Measurements from ENCODE around the gene CNTNAP2.

The CNTNAP2 gene

DNA sequence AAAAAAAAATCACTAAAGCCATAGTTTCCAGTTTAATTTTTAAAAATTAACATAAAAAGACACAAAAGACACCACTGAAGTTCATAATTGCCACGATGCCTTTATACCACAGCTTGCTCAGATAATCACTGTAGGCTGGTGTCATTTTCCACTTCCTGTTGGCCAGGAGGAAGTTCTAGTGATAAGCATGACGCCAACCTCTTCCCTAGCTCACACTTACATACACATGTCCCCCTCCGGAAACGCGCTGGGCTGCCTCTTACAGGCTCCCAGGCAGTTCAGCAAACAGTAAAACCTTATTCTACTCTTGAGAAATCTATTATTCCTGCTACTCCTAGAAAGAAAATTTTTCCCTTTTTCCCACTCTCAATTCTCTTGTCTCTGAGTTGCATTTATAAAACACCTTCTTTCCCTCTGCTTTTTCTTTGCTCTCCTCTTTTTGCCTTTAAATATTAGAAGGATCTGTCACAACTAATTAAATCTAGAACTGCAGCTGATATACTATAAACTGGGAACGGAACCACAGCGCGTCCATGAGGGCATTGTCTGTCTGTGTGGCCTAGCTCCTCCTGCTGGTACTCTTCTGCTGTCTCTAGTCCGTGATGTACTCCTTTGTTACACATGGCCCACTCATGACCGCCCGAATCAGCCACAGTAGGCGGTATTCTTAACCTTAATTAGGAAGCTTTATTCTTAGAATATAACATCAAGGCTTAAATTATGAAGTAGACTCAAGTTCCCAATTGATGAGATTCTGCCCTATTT, 664.9 kb downstream of the CNTNAP2 start:
- Mint-ChIP-seq H3K27ac (no peak overlapping the region), H3K27me3 (no peaks in the 10 kb centered on the region), H3K36me3 (no peaks in the 10 kb centered on the region), H3K4me3 (no peak overlapping the region), H3K9me3 (ENCODE audit: low read depth) (no peaks in the 10 kb centered on the region), H3K4me1 (ENCODE audit: low read depth) (no peaks in the 10 kb centered on the region)

DNA sequence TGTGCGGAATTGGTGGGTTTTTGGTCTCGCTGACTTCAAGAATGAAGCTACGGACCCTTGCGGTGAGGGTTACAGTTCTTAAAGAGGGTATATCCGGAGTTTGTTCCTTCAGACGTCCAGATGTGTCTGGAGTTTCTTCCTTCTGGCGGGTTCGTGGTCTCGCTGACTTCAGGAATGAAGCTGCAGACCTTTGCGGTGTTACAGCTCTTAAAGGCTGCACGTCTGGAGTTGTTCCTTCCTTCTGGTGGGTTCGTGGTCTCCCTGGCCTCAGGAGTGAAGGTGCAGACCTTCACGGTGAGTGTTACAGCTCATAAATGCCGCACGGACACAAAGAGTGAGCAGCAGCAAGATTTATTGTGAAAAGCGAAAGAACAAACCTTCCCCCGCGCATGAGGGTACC, 670.7 kb downstream of the CNTNAP2 start:
- Mint-ChIP-seq H3K36me3 (no peaks in the 10 kb centered on the region), H3K27me3 (no peaks in the 10 kb centered on the region), H3K27ac (no peak overlapping the region), H3K4me3 (no peak overlapping the region), H3K4me1 (ENCODE audit: low read depth) (no peaks in the 10 kb centered on the region), H3K9me3 (ENCODE audit: low read depth) (peaks cover 6% of the 10 kb centered on the region)

DNA sequence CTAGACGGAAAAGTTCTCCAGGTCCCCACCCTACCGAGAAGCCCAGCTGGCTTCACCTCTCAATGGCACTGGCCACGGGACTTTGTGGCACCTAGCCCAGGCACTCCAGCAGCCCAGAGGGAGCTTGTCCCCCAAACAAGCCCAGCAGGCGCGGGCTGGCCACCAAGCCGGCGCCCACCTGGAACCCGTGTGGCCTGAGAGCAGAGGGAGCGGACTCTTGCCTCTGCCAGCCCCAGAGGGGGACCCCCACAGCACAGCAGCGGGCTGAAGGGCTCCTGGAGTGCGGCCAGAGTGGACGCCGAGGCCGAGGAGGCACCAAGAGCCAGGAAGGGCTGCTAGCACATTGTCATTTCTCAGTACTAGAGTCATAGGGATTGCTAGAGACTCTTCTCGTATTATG, 671.4 kb downstream of the CNTNAP2 start:
- Mint-ChIP-seq H3K9me3 (ENCODE audit: low read depth) (peaks cover 6% of the 10 kb centered on the region), H3K4me3 (no peak overlapping the region), H3K27me3 (no peaks in the 10 kb centered on the region)

DNA sequence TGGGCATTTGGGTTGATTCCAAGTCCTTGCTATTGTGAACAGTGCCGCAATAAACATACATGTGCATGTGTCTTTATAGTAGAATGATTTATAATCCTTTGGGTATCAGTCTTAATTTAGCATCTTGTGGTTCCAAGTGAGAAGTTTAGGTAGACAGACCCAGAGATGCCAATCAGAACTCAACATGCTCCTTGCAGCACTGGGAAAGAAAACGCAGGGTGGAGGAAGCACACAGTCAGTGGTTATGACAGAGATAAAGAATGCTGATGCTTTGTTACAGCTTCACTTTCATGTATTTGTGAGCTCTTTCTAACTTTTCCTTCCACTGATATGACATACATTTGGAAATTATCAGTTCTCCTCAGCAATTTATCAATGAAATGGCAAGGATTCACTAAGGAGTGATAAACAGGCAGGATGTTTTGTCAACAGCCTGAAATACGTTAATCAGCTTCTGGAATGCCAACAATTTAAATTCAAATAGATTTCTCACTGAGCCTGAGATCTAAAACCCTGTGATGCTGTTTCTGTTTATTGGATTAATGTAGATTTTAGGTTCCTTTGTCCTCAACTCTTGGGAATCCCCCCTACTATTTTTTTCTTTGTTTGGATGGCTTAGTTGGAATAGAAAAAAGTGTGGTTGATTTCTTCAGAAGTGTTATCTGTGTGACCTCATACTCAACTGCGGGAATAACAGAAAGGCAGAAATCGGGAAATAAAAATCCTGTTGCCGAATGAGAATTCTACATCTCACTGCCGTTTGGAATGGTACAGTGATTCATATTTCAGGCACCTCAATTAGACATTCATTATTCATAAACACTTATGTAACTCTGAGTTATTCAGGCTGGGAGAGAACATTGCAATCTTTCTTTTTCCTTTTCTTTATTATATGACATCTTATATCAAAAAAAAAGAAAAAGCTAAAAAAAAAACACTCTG, 675.0 kb downstream of the CNTNAP2 start:
- H3K4me3 Mint-ChIP-seq, result no peak overlapping the region
- no peaks in the 10 kb centered on the region for H3K27me3 Mint-ChIP-seq
- peaks cover 13% of the 10 kb centered on the region for H3K9me3 Mint-ChIP-seq (ENCODE audit: low read depth)
- H3K27ac Mint-ChIP-seq, result no peak overlapping the region
- H3K4me1 Mint-ChIP-seq (ENCODE audit: low read depth), result no peaks in the 10 kb centered on the region
- H3K36me3 Mint-ChIP-seq, result no peaks in the 10 kb centered on the region

More for the DNA sequence above, 671.4 kb downstream of the CNTNAP2 start:
- Mint-ChIP-seq H3K36me3 (no peaks in the 10 kb centered on the region), H3K4me1 (ENCODE audit: low read depth) (no peaks in the 10 kb centered on the region), H3K27ac (no peak overlapping the region)

DNA sequence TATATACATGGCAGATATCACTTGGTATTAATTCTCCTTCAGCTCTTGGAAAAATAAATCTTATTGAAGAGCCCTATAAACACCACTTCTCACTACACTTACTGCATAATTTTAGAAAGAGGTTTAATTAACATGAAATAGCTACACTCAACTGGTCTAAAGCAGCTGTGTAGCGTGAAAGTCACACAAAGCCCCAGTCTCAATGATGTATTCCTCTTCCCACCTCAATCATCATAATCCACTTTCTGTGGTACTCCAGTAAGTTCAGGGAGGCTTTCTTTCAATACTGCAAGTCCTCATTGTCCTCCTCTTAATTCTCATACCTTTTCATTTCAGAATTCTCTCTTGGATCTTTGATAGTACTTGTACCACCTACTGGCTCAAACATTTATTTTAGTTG, 688.0 kb downstream of the CNTNAP2 start:
- H3K27me3 Mint-ChIP-seq, result no peaks in the 10 kb centered on the region
- H3K27ac Mint-ChIP-seq, result no peak overlapping the region
- no peak overlapping the region for H3K4me3 Mint-ChIP-seq
- no peaks in the 10 kb centered on the region for H3K4me1 Mint-ChIP-seq (ENCODE audit: low read depth)
- H3K36me3 Mint-ChIP-seq, result no peaks in the 10 kb centered on the region
- peaks cover 14% of the 10 kb centered on the region for H3K9me3 Mint-ChIP-seq (ENCODE audit: low read depth)

DNA sequence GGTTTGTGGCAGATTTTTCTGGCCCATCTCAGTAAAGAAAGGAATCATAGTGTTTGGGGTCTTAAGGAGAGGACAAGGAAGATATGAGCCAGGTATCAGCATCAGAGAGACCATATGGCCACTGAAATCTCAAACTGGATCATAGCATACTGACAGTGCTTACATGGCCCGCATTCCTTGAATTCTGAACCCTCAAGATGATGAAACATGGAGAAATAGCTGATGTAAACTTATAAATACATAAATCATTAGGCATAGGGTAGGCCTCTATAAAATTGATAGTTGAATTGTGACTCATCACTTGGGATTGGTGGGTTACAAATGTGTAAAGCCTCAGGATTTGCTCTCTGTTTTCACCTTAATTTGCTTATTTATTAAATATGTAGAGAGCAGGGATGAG, 688.5 kb downstream of the CNTNAP2 start:
- no peak overlapping the region for H3K27ac Mint-ChIP-seq
- H3K4me3 Mint-ChIP-seq, result no peak overlapping the region
- H3K27me3 Mint-ChIP-seq, result no peaks in the 10 kb centered on the region
- peaks cover 18% of the 10 kb centered on the region for H3K9me3 Mint-ChIP-seq (ENCODE audit: low read depth)
- H3K4me1 Mint-ChIP-seq (ENCODE audit: low read depth), result no peaks in the 10 kb centered on the region
- no peaks in the 10 kb centered on the region for H3K36me3 Mint-ChIP-seq

DNA sequence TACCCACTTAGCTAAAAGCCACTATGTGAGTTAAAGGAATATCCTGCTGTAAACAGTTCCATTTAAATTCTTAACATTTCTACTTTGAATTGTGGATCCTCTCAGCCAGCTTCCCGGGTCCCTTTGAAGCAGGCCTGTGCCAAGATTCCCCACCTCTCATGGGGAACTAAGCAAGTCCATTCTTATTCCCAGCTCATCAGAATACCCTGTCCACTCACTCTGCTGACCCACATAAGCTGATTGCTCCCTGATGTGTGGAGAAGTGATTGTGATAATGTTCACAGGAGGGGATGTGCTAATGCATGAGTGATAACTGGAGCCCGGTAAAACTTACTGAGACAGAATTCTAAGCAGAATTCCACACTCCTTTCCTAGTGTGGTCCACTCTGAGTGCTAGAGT, 709.7 kb downstream of the CNTNAP2 start:
- H3K4me3 Mint-ChIP-seq, result no peak overlapping the region
- H3K27ac Mint-ChIP-seq, result no peak overlapping the region
- H3K36me3 Mint-ChIP-seq, result no peaks in the 10 kb centered on the region
- H3K4me1 Mint-ChIP-seq (ENCODE audit: low read depth), result no peaks in the 10 kb centered on the region
- no peaks in the 10 kb centered on the region for H3K27me3 Mint-ChIP-seq
- peaks cover 8% of the 10 kb centered on the region for H3K9me3 Mint-ChIP-seq (ENCODE audit: low read depth)

DNA sequence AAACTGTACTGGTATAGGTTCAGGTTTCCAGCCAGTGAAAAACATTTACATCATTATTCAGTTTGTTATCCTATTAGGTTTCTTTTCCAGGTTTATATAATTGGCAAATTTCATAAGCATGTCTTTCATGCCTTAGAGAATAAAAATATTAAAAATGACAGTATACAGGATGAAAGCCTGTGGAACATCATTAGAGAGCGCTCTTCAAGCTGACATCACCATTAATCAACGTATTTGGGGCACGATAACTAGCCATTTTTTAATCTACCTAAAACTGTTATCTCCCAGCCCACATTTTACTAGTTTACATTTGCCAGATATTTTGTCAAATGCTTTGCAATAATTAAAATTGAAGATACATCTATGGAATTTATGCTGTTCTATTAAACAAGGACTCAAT, 714.1 kb downstream of the CNTNAP2 start:
- H3K4me1 Mint-ChIP-seq (ENCODE audit: low read depth), result no peaks in the 10 kb centered on the region
- no peak overlapping the region for H3K27ac Mint-ChIP-seq
- no peaks in the 10 kb centered on the region for H3K36me3 Mint-ChIP-seq
- peaks cover 13% of the 10 kb centered on the region for H3K9me3 Mint-ChIP-seq (ENCODE audit: low read depth)
- no peaks in the 10 kb centered on the region for H3K27me3 Mint-ChIP-seq
- no peak overlapping the region for H3K4me3 Mint-ChIP-seq

DNA sequence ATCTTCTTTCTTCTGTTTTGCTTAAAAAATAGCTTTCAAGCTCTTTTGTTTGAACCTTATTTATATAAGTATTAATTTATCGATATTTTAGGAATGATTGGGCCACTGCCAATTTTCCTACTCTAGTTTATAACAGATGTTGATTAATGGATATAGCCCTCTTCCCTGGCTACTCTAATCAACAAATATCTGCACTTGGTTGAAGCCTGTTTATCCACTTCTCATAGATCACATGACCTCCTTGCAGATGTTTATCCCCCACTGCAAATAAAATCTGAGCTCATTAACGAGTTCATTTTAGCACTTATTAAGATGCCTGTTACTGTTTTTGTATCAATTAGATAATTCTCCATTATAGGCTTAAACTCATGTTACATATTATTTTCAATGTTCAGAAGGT, 715.3 kb downstream of the CNTNAP2 start:
- Mint-ChIP-seq H3K27me3 (no peaks in the 10 kb centered on the region), H3K4me1 (ENCODE audit: low read depth) (no peaks in the 10 kb centered on the region), H3K9me3 (ENCODE audit: low read depth) (peaks cover 12% of the 10 kb centered on the region), H3K36me3 (no peaks in the 10 kb centered on the region), H3K27ac (no peak overlapping the region), H3K4me3 (no peak overlapping the region)

DNA sequence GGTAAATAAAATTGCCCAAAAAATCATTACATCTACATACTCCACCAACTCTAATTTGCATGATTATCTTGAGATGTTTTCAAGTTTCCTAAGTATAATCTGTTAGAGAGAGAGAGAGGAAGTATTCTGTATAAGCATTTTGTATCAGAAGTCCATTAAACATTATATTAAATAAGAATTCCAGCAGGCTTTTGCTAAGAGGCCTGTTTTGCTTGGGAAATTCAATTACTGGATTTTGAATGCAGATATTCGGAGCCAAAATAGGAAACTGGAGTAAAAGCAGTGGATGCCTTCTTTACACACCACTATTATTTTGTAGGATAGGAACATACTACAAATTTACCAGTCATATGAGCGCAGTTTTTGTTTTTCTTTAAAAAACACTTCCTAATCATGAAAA, 727.8 kb downstream of the CNTNAP2 start:
- H3K9me3 Mint-ChIP-seq (ENCODE audit: low read depth), result no peaks in the 10 kb centered on the region
- no peaks in the 10 kb centered on the region for H3K4me1 Mint-ChIP-seq (ENCODE audit: low read depth)
- no peaks in the 10 kb centered on the region for H3K27me3 Mint-ChIP-seq
- H3K36me3 Mint-ChIP-seq, result no peaks in the 10 kb centered on the region
- no peak overlapping the region for H3K4me3 Mint-ChIP-seq
- H3K27ac Mint-ChIP-seq, result no peak overlapping the region

DNA sequence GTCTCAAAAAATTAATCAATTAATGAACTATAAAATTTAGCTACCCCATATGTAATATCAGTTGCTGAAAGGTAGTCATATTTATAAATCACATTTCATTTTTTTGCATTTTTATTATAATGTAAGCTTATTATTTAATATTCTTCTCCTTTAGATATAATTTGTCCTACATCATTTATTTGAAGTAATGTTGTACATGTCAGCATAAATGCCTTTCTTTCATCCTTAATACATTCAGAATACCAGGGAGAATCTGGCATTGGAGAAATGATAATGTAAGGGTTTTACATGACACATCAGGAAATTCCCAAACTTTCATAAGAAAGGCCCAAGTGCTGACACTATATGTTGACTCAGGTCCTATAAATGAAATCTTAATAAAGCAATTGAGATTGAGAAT, 742.1 kb downstream of the CNTNAP2 start:
- Mint-ChIP-seq H3K27ac (no peak overlapping the region), H3K4me3 (no peak overlapping the region), H3K9me3 (ENCODE audit: low read depth) (peaks cover 6% of the 10 kb centered on the region), H3K27me3 (no peaks in the 10 kb centered on the region), H3K36me3 (no peaks in the 10 kb centered on the region), H3K4me1 (ENCODE audit: low read depth) (no peaks in the 10 kb centered on the region)

DNA sequence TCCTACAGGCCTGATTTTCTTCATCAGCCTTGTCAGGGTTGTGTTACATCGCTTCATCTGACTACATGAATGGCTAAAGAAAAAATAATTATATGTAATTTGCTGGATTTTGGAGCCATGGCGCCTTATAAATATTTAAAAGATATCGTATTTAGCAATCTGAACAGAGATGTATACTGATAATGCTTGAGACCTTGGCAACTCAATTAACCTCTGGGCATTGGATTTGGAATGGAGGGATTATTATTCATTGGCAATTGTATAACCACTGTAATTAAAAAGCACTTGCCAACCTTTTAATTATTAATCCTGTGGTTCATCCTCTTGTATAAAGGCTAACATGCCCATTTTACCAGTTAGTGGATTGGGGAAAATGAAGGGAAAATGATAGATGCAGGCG, 745.1 kb downstream of the CNTNAP2 start:
- Mint-ChIP-seq H3K27me3 (no peaks in the 10 kb centered on the region), H3K4me1 (ENCODE audit: low read depth) (no peaks in the 10 kb centered on the region), H3K4me3 (no peak overlapping the region), H3K36me3 (no peaks in the 10 kb centered on the region), H3K27ac (no peak overlapping the region), H3K9me3 (ENCODE audit: low read depth) (peaks cover 4% of the 10 kb centered on the region)

DNA sequence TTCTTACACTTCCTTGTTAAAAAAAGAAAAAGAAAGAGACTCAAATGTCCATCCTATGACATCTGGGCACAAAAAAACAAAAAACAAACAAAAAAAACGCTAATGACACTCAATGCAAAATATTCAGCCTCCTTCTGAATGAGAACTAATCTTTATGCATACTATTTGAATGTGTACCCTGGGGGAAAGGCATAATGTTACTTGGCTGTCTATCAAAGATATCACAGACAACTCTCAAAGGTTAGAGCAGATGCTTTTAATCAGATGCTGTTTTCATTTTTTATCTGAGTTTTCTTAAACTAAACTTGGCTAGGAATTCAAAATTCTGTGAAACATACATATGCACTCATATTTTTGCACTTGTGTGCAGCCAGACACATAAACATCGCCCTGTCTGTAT, 745.8 kb downstream of the CNTNAP2 start:
- H3K9me3 Mint-ChIP-seq (ENCODE audit: low read depth), result peaks cover 8% of the 10 kb centered on the region
- no peak overlapping the region for H3K4me3 Mint-ChIP-seq
- no peaks in the 10 kb centered on the region for H3K27me3 Mint-ChIP-seq
- H3K4me1 Mint-ChIP-seq (ENCODE audit: low read depth), result no peaks in the 10 kb centered on the region
- H3K27ac Mint-ChIP-seq, result no peak overlapping the region
- H3K36me3 Mint-ChIP-seq, result no peaks in the 10 kb centered on the region

DNA sequence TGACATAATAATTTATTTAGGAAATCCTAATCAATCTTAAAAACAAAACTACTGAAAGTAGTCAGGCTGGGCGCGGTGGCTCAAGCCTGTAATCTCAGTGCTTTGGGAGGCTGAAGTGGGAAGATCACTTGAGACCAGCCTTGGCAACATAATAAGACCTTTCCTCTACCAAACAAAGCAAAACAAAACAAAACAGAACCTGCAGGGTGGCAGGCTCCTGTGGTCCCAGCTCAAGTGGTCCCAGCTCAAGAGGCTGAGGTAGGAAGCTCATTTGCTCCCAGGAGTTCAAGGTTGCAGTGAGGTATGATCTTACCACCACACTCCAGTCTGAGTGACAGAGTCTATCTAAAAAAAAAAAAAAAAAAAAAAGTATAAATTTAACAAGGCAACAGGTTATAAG, 748.0 kb downstream of the CNTNAP2 start:
- Mint-ChIP-seq H3K27me3 (no peaks in the 10 kb centered on the region), H3K27ac (no peak overlapping the region), H3K4me3 (no peak overlapping the region), H3K36me3 (no peaks in the 10 kb centered on the region), H3K9me3 (ENCODE audit: low read depth) (peaks cover 6% of the 10 kb centered on the region), H3K4me1 (ENCODE audit: low read depth) (no peaks in the 10 kb centered on the region)

DNA sequence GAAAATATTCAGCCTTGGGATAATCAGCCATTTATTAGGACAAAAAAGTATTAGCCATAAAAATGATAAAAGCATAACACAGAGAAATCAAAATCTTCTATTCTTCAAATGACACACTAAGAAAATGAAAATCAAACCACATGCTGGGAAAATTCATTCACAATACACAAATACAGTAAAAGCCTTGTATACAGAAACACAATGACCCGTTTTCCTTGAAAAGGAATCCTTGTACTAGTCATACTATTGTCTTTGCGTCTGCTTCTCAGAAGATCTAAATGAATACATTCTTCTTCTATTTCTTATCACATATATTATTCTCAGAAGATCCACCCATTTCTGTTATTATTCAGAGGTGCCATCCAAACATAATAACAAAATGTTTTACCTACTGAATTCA, 749.1 kb downstream of the CNTNAP2 start:
- Mint-ChIP-seq H3K27me3 (no peaks in the 10 kb centered on the region), H3K27ac (no peak overlapping the region), H3K4me1 (ENCODE audit: low read depth) (no peaks in the 10 kb centered on the region), H3K36me3 (no peaks in the 10 kb centered on the region), H3K4me3 (no peak overlapping the region), H3K9me3 (ENCODE audit: low read depth) (peaks cover 4% of the 10 kb centered on the region)

All from activated naive CD8-positive, alpha-beta T cell (primary cell).